Cardiac fibroblast (primary cell): ENCODE data around the gene PCDHGC3.

Source experiments
- DNase-seq, 2 donors: peaks; one replicate each; pipeline versions ENCODE4 v3.0.0 to v3.0.0-alpha.2; 2010; ENCODE audit warnings: low read depth in 2 of 2
- H3K4me3 ChIP-seq, 2 donors: replicated peaks in 1 of 2; 1 replicate in 1 of 2; 2 replicates in 1 of 2; pipeline ENCODE4 v1.5.1; 2011; ENCODE audit warnings: low read depth in 2 of 2, low read length in 2 of 2, mild to moderate bottlenecking in 2 of 2, moderate library complexity in 1 of 2
- CTCF ChIP-seq: IDR thresholded peaks from one replicate; pipeline ENCODE4 v1.5.1; 2011; ENCODE audit warnings: low read depth, mild to moderate bottlenecking, low read length, inconsistent platforms

Gene PCDHGC3

GRCh38 chr5:141511771-141512325 is 36.1 kb downstream of the PCDHGC3 start:
- H3K4me3 ChIP-seq = no peak overlapping the region
- no peak for DNase-seq
- TF ChIP-seq CTCF = no peak

GRCh38 chr5:141512390-141512910 is 36.7 kb downstream of the PCDHGC3 start:
- peak; percentile 87 for TF ChIP-seq CTCF
- DNase-seq = peak; percentile 71 to 72
- H3K4me3 ChIP-seq = peak overlapping the region; percentile 44 to 47

- DNase-seq = peak; percentile 40 to 55
- H3K4me3 ChIP-seq = peak overlapping the region; percentile 44 to 47
Measured at GRCh38 chr5:141512911-141513626, 37.3 kb downstream of the PCDHGC3 start.

GRCh38 chr5:141513627-141514329 is 38.0 kb downstream of the PCDHGC3 start:
- no peak for TF ChIP-seq CTCF
- H3K4me3 ChIP-seq = peak overlapping the region; percentile 44 to 47
- DNase-seq = peak; percentile 86 to 92

More at GRCh38 chr5:141512911-141513626, 37.3 kb downstream of the PCDHGC3 start:
- TF ChIP-seq CTCF = no peak

- peak overlapping the region; percentile 44 to 47 for H3K4me3 ChIP-seq
- peak; percentile 43 to 68 for DNase-seq
Measured at GRCh38 chr5:141514330-141515133, 38.8 kb downstream of the PCDHGC3 start.

More at GRCh38 chr5:141514330-141515133, 38.8 kb downstream of the PCDHGC3 start:
- no peak for TF ChIP-seq CTCF
